NCI-H2196 (cell line): Measurements from ENCODE around the gene FAM184B.

Experiments used
- DNase-seq: peaks from one replicate; lab custom pipeline; 2025; ENCODE audit not compliant: unreplicated experiment; lab: John Stamatoyannopoulos, UW

FAM184B gene

DNA sequence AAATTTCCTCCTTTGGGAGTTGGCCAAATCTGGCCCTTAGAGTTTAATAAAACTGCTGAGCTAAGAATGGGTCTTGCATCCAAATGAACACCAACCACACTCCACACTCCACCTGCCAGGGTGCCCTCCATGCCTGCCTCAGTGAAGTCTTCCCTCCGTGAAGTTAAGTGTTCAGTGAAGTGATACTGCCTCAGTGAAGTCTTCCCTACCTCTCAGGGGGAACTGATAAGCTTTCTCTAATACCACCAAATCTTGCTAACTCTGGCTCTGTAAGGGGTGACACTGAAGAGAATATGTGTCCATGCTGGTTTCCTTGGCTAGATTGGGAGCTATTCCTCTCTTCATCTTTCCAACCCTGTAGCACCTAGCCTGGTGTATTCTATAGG, 139.0 kb downstream of the FAM184B start:
- DNase-seq = no peak

DNA sequence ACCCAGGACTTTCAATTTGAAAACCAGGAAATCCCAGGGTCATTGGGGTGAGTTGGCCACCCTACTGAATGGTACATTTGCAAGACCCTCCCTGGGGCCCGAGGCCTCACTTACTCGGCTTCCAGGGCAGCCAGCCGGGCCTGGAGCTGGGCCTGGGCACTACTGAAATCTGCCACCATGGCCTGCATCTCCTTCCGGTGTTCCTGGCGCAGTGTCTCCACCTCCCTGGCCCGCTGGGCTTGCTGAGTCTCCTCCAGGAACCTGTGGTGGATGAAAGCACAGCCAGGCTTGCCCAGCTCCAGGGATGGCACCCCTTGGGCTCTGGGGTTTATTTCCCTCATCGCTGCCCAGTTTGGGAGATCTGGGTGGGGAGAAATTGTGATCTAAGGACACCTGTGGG, 142.3 kb downstream of the FAM184B start:
- DNase-seq = no peak

DNA sequence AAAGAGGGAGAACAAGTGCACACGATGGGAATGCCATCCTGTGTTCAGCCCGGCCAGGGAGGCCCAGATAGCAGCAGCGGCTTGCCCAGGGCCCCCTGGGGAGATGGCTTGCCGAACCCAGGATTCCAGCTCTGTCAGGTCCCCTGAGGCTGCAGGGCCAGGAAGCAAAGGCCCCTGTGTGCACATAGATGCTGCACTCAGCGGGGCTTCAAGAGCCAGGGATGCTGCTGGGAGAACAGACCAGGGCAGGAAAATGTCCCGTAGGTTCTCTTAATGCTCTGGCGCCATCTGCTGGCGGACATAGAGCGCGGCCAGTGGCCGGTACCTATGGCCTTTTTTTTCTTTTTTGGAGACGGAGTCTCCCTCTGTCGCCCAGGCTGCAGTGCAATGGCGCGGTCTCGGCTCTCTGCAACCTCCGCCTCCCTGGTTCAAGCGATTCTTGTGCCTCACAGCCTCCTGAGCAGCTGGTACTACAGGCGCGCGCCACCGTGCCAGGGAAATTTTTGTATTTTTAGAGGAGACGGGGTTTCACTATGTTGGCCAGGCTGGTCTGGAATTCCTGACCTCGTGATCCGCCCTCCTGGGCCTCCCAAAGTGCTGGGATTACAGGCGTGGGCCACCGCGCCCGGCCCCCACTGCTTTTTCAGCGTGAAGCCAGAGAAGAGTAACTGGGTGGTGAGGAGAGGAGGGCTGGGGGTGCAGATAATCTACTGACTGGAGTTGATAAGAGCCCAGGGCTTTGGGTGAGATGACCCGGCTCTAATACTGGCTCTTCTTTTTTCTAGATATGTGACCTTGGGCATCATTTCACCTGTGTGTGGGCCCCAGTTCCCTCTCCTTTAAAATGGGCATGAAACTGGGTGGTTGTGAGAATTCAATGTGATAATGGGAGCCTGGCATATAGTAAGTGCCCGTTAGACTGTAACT, 144.5 kb downstream of the FAM184B start:
- DNase-seq = peak; percentile 80

DNA sequence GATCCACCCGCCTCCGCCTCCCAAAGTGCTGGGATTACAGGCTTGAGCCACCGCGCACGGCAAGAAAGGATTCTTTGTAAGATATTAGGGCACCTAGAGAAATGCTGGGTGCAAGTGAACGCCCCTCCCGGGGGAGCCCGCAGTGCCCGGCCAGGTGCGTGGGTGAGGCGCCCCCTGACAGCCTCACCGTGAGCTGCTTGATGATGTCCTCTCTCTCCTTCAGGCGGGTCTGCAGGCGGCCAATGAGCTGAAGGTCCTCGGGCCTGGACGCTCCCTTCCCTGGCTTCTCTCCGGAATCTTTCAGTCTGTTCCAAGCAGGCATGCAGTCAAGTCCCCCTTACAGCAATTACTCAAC, 145.1 kb downstream of the FAM184B start:
- DNase-seq = no peak

DNA sequence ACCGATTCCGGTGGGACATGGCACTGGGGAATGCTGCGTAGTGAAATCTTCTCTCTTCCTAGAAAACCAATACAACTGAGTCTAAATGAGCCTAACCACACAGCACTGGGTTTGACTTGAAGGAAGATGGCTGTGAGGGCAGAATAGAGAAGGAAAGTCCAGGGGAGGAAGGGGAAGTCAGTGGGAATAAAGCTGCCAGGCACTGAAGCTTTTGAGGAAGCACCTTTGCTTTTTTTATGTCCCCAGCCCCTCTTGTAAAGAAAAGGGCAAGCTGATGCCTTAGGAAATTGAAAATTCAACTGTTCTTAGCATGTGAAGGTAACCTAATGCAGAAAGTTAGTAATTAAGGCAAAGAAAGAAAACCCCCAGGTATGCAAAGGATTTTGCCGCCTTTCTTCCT, 146.4 kb downstream of the FAM184B start:
- no peak for DNase-seq

DNA sequence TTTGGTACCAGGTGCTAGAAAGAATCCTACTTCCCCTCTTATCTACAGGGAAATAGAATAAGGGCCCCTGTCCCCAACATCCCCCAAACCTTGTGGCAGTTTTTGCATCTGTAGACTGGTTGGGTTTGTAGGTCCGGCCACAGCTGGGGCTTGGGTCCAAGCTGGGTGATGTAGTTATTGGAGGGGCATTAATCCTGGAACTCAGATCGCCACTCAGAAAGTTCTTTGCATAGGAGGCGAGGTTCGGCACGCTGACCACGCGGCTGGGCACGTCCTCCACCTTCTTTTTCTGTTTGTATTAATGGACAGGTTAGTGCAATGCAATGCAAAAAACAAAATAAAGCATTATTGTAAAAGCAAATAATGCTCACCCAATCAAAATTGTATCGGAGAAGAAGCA, 147.8 kb downstream of the FAM184B start:
- DNase-seq = no peak

DNA sequence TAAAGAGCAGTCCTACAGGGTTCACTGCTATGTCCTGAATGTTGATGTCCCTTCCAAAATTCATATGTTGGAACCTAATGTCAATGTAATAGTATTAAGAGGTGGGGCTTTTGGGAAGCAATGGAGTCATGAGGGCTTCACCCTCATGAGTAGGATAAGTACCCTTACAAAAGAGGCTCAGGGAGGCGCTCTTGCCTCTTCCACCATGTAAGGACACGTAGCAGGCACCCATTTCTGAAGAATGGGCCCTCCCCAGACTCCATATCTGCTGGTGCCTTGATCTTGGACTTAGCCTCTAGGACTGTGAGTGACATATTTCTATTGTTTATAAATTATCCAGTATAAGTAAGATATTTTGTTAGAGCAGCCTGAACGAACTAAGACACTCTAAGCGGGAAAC, 151.2 kb downstream of the FAM184B start:
- no peak for DNase-seq

DNA sequence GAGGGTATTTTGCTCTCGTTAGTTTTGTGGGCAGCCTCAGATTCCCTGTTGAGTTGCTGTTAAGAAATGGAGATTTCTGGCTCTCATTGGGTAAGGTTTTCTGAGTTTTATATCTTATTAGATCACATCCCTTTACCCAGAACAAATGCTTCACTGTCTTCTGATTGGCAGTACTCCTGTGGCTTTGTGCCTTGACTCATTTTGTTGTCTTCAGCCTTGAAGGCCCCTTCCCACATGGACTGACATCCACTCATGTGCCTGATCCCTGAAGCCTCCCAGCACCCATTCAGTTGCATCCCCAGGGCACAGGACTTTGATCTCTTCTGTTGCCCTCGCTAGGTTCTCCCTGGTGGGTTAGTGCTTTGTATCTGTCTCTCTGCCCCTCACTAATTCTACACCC, 156.6 kb downstream of the FAM184B start:
- DNase-seq = no peak

DNA sequence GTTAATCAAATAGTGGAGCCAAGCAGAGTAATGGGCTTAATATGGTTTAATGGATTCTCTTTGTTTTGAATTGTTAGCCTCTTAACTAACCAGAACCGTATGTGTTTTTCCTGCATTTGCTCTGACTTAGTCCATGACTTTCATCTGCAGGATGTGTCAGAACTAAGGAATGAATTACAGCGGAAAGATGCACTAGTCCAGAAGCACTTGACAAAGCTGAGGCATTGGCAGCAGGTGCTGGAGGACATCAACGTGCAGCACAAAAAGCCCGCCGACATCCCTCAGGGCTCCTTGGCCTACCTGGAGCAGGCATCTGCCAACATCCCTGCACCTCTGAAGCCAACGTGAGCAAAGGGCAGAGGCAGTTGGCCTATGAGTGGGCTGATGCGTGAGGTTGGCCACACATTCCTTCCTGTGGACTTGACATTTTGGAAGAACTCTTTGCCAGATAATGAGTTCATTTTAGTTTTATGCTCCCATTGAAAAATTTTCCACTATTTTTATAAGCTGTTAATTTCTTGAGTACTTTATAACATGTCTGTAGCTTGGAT, 157.9 kb downstream of the FAM184B start:
- DNase-seq = no peak

DNA sequence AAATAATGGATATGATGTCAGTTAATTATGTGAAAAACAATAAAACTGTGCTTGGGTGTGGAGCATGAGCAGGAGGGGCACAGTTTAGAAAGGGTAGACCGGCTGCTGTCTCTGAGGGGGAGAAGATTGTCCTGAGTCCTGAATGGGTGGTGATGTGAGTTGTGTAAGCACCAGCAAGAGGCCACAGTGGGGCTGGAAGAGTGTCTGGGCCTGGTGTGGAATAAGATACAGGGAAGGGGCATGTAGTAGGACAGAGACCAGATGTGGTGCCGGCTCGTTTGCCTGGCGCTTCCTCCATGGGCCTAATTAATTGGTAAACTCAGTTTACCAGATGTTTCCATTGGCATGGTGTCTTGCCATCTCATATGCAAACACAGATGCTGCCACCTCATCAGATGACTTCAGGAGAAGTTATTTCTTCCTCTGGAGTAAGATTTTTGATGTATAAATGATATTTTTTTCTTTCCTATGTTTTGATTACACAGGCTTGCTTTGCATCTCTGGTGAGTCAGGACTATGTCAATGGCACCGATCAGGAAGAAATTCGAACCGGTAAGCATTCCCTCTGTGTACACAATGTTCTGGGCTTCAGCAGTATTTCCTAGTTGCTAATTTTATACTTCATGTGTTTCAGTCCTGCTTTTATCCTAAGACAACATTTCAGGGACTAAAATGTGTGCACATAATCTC, 161.9 kb downstream of the FAM184B start:
- peak; percentile 1 for DNase-seq

DNA sequence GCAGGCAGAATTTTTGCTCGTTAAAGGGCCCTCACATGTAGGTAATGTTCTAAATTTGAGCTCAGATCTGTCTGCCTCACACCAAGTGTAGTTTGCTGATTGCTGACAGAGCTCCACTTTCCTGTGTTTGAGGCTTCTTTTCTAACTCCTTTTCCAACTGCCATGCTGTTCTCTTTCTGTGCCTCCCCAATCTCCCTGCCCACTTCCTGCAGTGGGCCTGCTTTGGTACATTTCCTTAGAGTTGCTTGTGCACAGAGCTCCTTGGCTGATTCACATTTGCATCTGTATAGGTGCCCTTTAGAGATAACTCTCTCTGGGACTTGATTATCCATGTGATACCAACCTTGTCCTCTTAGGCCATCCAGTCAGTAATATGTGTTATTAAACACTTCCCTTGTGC, 162.5 kb downstream of the FAM184B start:
- DNase-seq = no peak

DNA sequence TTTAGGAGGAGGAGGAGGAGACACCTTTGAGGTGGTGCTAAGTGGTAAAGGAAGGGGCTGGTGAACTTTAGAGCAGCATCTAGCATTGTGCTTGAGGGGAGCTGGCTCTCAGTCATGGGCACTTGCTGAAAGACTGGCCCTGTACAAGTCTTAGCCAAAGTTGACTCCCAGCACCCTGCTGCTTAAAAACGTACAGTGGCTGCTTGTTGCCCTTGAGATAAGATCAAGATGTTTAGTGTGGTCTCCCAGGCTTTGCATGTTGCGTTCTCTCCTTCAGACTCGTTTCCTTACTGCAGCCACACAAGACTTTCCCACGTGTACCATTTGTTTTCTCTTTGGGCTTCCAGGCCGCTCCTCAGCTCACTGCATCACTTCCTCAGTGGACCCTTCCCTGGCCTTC, 165.1 kb downstream of the FAM184B start:
- no peak for DNase-seq

DNA sequence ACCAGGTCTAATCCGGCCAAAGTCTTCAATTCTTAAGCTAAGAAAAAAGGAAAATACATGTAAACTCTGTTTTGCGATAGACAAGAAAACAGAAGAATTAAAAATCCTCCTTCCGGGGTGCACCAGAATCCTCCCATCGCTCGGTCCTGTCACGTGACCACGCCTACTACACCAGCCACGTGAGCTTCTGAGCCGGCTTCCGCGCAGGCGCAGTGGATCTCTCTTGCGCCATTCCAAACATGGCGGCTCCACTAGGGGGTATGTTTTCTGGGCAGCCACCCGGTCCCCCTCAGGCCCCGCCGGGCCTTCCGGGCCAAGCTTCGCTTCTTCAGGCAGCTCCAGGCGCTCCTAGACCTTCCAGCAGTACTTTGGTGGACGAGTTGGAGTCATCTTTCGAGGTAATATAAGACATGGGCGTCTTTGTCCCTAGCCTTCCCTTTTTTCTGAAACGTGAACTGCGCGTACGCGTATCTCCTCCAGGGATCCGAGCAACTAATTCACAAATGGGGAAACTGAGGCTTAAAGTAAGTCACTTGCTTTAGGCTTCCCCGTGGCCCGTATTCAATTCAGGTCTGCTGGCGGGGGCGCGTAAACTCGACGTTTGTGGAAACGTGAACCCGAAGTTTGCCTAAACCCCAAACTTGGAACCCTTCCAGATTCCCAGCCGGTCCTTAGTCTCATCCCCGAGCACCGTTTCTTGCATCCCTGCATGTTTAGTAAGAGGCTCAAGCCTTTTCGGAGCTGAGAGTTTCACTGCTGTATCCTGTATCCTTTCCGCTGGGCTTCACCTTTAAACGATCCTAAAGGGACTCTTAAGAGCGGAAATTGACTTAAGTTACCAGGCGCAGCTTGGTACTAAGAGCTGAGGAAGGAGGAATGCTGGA, 166.8 kb downstream of the FAM184B start, which contains the start of gene MED28:
Gene MED28 (plus strand): TSS at position 226 of the 884 bp plus-strand sequence. CDS start 14 bp downstream, at position 240.
- DNase-seq = peak; percentile 95

DNA sequence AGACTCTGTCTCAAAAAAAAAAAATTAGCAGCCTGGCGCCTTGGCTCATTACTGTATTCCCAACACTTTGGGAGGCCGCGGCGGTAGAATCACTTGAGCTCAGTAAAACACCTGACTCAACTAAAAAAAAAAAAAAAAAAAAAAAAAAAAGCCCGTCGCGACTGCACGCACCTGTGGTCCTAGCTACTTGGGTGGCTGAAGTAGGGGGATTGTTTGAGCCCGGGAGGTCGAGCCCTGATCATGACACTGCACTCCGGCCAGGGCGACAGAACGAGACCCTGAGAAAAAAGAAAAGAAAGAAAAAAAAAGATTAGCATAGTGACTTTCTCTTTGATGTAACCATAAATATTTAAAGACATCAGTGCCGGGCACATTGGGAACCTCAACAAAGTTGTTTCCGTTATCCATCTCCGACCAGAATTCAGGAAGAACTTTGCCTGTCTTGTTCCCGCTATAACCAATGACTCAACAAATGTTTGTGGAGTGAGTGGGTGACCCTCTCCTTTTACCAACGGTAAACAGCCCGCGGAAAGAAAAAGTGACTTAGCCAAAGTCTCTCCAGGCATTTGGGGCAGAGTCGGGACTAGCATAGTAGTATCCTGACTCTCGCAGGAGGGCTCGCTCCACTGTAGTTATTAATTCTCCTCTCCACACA, 167.5 kb downstream of the FAM184B start:
- DNase-seq = peak; percentile 33

DNA sequence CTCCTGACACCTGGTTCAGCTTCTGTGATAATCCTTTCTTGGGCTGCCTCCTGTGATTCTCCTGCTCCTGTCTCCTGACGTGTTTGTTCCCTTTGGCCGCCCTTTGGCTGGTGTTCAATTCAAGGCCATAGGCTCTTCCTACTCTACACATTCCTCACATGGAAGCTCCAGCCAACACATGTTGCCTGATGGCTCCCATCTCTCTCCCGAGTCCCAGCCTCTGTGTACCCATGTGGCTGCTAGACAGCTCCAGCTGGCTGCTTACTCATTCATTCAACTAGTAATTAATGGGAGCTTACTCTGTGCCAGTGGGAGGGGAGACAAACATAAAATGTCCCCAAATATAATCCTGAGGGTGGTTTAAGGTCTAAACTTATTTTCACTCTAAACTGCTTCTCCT, 176.2 kb downstream of the FAM184B start:
- DNase-seq = no peak

DNA sequence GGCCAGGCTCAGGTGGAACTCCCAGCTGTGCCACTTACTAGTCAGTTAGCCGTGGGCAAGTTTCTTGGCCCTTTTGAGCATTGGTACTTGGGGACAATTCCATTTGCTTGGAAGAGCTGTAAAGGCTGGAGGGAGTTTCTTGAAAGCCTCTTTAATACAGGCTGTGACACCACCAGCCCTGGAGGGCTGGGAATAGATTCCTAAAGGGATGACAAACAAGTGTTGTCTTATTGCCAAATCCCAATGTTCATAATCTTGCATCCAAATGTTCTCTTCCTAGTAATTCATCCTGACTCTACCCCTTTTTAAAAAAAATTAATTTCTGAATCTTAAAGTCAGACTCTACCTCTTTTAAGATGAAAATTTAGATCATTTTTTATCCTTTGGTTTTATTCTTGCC, 181.6 kb downstream of the FAM184B start:
- no peak for DNase-seq

DNA sequence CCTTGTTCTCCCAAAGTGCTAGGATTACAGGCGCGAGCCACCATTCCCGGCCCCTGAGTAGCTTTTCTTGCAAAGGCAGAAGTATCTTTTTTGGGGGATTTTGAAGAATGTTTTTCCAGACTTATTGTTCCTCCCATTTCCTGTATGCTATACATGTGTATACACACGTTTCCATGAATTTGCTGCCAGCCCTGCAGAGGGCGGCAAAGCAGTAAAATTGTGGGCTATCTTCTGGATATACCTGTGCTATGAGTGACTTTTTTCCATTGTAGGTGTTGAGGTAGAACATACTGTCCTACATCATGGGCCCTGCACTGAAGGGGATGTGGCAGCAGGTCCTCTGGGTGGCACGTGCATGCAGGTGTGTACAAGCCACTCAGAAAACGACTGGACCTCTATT, 183.9 kb downstream of the FAM184B start:
- peak; percentile 14 for DNase-seq

DNA sequence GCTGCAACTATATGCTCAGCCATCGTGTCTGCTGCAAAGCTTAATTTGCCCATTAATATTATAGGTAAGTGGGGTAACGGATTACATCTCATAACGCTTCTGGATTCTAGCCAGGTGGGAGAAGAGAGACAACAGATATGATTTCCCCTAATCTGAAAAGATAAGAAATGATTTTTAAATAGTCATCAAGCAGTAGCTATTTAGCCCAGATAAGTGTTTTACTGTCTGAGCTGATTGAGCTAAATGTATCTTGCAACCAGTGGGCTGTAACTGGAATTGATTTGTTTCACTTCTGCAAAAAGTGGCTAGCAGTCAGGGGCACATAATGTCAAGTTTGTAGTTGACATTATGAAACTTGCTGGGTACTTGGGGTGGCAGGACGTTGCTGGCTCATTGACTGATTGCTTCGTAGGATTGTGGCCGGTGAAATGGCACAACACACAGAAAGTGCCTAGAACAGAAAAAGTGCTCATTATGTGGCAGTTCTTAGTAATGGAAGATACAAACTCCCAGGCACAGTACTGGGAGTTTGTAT, 185.9 kb downstream of the FAM184B start:
- no peak for DNase-seq

DNA sequence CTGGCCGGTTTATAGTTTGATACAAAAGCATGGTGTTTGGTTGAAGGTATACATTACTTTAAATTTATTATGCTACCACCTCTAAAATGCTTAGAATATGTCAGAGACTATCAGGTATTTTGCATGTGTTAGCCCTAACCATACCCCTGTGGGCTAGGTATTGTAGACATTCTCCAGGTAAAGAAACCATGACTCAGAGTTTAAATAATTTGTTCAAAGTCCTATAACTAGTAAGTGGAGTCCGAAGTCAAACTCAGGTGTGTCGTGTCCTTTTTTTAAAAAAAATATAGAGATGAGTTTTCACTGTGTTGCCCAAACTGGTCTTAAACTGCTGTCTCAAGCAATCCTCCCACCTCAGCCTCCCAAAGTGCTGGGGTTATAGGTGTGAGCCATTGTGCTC, 192.1 kb downstream of the FAM184B start:
- DNase-seq = no peak

DNA sequence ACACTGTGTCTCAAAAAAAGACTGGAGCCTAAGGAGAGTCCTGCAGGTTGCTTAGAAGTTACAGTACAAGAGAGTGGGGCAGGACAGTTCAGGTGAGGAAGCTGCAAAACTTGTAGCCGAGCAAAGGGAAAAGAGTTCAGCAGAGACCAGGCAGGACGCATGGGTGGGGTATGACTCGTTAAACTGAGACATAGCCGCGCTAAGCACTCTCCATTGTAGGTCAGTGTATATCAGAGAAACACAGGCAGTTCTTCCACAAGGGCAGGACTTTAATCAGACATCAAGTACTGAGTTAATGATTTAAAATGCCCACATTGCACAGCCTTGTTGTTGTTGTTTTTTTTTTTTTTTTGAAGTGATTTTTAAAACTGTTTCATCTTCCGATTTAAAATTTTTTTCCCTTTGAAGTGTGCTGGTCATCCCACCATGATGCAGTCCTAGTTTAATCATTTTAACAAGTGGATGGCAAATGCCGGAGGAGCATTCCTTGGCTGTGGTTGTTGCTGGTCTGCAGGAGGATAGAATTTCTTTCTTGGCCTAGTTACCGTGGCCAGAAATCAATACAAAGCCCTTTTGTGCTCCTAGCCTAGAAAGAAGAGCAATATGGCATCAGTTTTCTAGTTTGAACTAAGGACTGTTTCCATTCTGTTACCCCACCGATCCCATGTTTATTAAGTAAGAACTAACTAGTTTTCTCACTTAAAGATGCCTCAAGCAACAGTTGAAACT, 194.2 kb downstream of the FAM184B start:
- no peak for DNase-seq
